A549 treated with dexamethasone at 1 μM for 4 hours (cell line): ENCODE measurements around the gene DNASE1. TPM values are rescaled to one million over a fixed set of nuclear protein-coding genes. Genes with fewer than 3 reads are reported as not detected.

Experiments
- total RNA-seq: library from RNA; stranded (reverse); fragments of 200-300 nt; extraction: Qiagen RNA extraction; gene quantifications from 5 replicates; pipeline ENCODE4 v1.2.3, GENCODE V29; 2022

The DNASE1 gene
- total RNA-seq, result 1.6 to 4.2 TPM (median 3.9 TPM) in 5 replicates

GRCh38 chr16:3654249-3654991 is at the start of gene DNASE1:
TSS of gene DNASE1 (plus strand) at chr16:3654691. CDS start at chr16:3655374, 683 bp downstream.

GRCh38 chr16:3611146-3611975 is 43.1 kb upstream of the DNASE1 start, which contains the start of gene SLX4:
TSS of gene SLX4 (minus strand) at chr16:3611606. CDS start at chr16:3608964, 2,642 bp downstream.

Other genes with a start within 250 kb of the DNASE1 start
- gene ZNF597, start 211.2 kb upstream of the DNASE1 start, total RNA-seq, result 0.90 to 1.4 TPM (median 1.1 TPM) in 5 replicates
- 40.2 to 59.7 TPM (median 55.5 TPM) in 5 replicates for gene NAA60, start 211.0 kb upstream of the DNASE1 start, total RNA-seq
- not detected in 5 replicates for gene C16orf90, start 159.2 kb upstream of the DNASE1 start, total RNA-seq
- 19.0 to 24.2 TPM (median 20.4 TPM) in 5 replicates for gene CLUAP1, start 153.7 kb upstream of the DNASE1 start, total RNA-seq
- 0.01 to 0.05 TPM (median 0.02 TPM) in 4 of 5 replicates, not detected in the other for gene NLRC3, start 77.3 kb upstream of the DNASE1 start, total RNA-seq
- gene SLX4, start 43.1 kb upstream of the DNASE1 start, total RNA-seq, result 3.4 to 6.6 TPM (median 5.8 TPM) in 5 replicates
- gene TRAP1, start 62.8 kb downstream of the DNASE1 start, total RNA-seq, result 104 to 143 TPM (median 140 TPM) in 5 replicates
- gene CREBBP, start 226.0 kb downstream of the DNASE1 start, total RNA-seq, result 12.1 to 22.9 TPM (median 21.2 TPM) in 5 replicates